K562 (cell line): Measurements from ENCODE around the gene CIAO3. TPM values are rescaled to one million over a fixed set of nuclear protein-coding genes. Genes with fewer than 3 reads are reported as not detected.

Experiments used
- CBX2 ChIP-seq: fragments of 200-600 bp; sonication (generic); IDR thresholded peaks from one replicate; pipeline ENCODE4 v1.6.1; 2012; ENCODE audit warnings: mild to moderate bottlenecking, low read length, inconsistent platforms; ENCODE audit not compliant: insufficient read depth, poor library complexity, severe bottlenecking
- DLX4 ChIP-seq: fragments of 250-450 bp; sonication (Bioruptor Pico); IDR thresholded peaks from 2 replicates; pipeline ENCODE4 v1.6.1; 2021; ENCODE audit warnings: mild to moderate bottlenecking
- EGR1 ChIP-seq: fragments of 450-650 bp; conservative IDR thresholded peaks from 2 replicates; pipeline ENCODE4 v1.6.1; 2017; ENCODE audit warnings: mild to moderate bottlenecking
- FOXP4 ChIP-seq: sonication (generic); formaldehyde crosslinking; IDR thresholded peaks from 2 replicates; pipeline ENCODE4 v1.8.0; 2022; ENCODE audit warnings: mild to moderate bottlenecking, missing genetic modification reagents, borderline replicate concordance
- HDAC2 ChIP-seq: fragments of 450-650 bp; IDR thresholded peaks from 2 replicates; pipeline ENCODE4 v1.6.1; 2016; ENCODE audit warnings: mild to moderate bottlenecking
- HMG20A ChIP-seq: fragments of 450-650 bp; formaldehyde crosslinking; conservative IDR thresholded peaks from 2 replicates; pipeline ENCODE4 v1.4.0; 2020; ENCODE audit warnings: mild to moderate bottlenecking, mixed read lengths
- HNRNPH1 ChIP-seq: fragments of 200-400 bp; formaldehyde crosslinking; optimal IDR thresholded peaks from 2 replicates; pipeline ENCODE3; 2017; ENCODE audit warnings: low read depth, mild to moderate bottlenecking, low read length, moderate library complexity
- JUND ChIP-seq, 2 experiments: IDR thresholded peaks; 2 replicates in 1 of 2; 3 replicates in 1 of 2; pipeline ENCODE4 v1.6.1; 2011; ENCODE audit warnings: borderline replicate concordance in 2 of 2, low read depth in 2 of 2, low read length in 2 of 2, improper control_type of control experiment in 1 of 2, missing biosample characterization in 1 of 2, missing genetic modification characterization in 1 of 2, missing genetic modification reagents in 1 of 2
- PML ChIP-seq: IDR thresholded peaks from 2 replicates; pipeline ENCODE4 v1.6.1; 2012; ENCODE audit warnings: low read length, inconsistent platforms
- PREB ChIP-seq: sonication (generic); formaldehyde crosslinking; IDR thresholded peaks from 2 replicates; pipeline ENCODE4 v1.8.1; 2023; ENCODE audit warnings: mild to moderate bottlenecking, missing genetic modification reagents
- PRMT5 ChIP-seq: sonication (generic); formaldehyde crosslinking; IDR thresholded peaks from 2 replicates; pipeline ENCODE4 v1.5.0; 2020; ENCODE audit warnings: missing genetic modification reagents
- THRA ChIP-seq: fragments of 450-650 bp; IDR thresholded peaks from 2 replicates; pipeline ENCODE4 v1.6.1; 2017; ENCODE audit warnings: mild to moderate bottlenecking, moderate library complexity
- TSHZ1 ChIP-seq: fragments of 250-450 bp; sonication (Bioruptor Pico); IDR thresholded peaks from 2 replicates; pipeline ENCODE4 v1.4.0; 2020; ENCODE audit warnings: mild to moderate bottlenecking, moderate library complexity
- ZNF184 ChIP-seq: sonication (generic); formaldehyde crosslinking; IDR thresholded peaks from 2 replicates; pipeline ENCODE4 v1.5.0; 2020; ENCODE audit warnings: missing genetic modification reagents
- ZNF316 ChIP-seq: fragments of 450-650 bp; IDR thresholded peaks from 2 replicates; pipeline ENCODE4 v1.6.1; 2016
- ZNF511 ChIP-seq: sonication (generic); formaldehyde crosslinking; IDR thresholded peaks from 2 replicates; pipeline ENCODE4 v1.8.0; 2022; ENCODE audit warnings: mild to moderate bottlenecking, missing genetic modification reagents
- polyA plus RNA-seq, 8 experiments: library from polyadenylated mRNA; depleted of rRNA in 4 of 8; stranded (reverse) in 5 of 8; unstranded in 3 of 8; fragments of >200 nt; fragmentation: Nextera tagmentation in 2 of 8; fragmentation: Illumina TruSeq in 1 of 8; extraction: Ambion mirVana in 2 of 8; extraction: Trizol in 1 of 8; gene quantifications; 2 replicates each; pipeline versions ENCODE4 v1.2.1 to v1.2.3, GENCODE V29; 2011 to 2014; ENCODE audit warnings: inconsistent platforms in 1 of 8, missing spikeins in 1 of 8
- total RNA-seq, 7 experiments: library from RNA; depleted of rRNA in 6 of 7; stranded (reverse); fragments of >200 nt in 6 of 7; fragmentation: Illumina TruSeq in 2 of 7; extraction: Trizol in 2 of 7; gene quantifications; 2 replicates each; pipeline versions ENCODE4 v1.2.1 to v1.2.3, GENCODE V29; 2011 to 2021; ENCODE audit warnings: low replicate concordance in 1 of 7

Gene CIAO3
- total and polyA plus RNA-seq, 9 of the 15 experiments (the other 6 are each of a cell fraction or from before 2014, with no cell fraction given), result 2.2 to 35.6 (median 18.7) TPM

GRCh38 chr16:681746-682427 lies 58.9 kb downstream of the CIAO3 start (continued):
- TF ChIP-seq PREB, result no peak
- TF ChIP-seq PRMT5, result no peak
- no peak for TF ChIP-seq ZNF184 (CRISPR knock-in tag)
- no peak for TF ChIP-seq FOXP4 (CRISPR knock-in tag)
- TF ChIP-seq ZNF316, result no peak
- no peak for TF ChIP-seq HDAC2
- TF ChIP-seq ZNF511 (CRISPR knock-in tag), result 0 out of 2 replicates have a peak, but pooled peaks have one; percentile 56
- TF ChIP-seq PML, result no peak
- TF ChIP-seq JUND (IDR thresholded peaks at IDR 0.05; ENCODE audit: borderline replicate concordance, low read depth, low read length), result no peak
- no peak for TF ChIP-seq JUND (tag; IDR thresholded peaks at IDR 0.05; ENCODE audit: borderline replicate concordance, low read depth, low read length)
- no peak for TF ChIP-seq HMG20A (CRISPR knock-in tag)
- TF ChIP-seq DLX4 (CRISPR knock-in tag), result no peak
- TF ChIP-seq THRA, result no peak
- no peak for TF ChIP-seq EGR1
- TF ChIP-seq CBX2, result no peak
- TF ChIP-seq TSHZ1, result no peak
- TF ChIP-seq HNRNPH1, result no peak
